HCT116 (cell line): ENCODE data around the gene GP1BB.

Experiments used
- POLR2A ChIP-seq: IDR thresholded peaks from 2 replicates; pipeline ENCODE4 v1.7.0; 2011; ENCODE audit warnings: borderline replicate concordance; ENCODE audit not compliant: insufficient read depth, insufficient read length; ENCODE audit errors: extremely low read depth
- TCF7L2 ChIP-seq: IDR thresholded peaks from 2 replicates; pipeline ENCODE4 v1.7.0; 2011; ENCODE audit warnings: borderline replicate concordance, inconsistent platforms; ENCODE audit not compliant: insufficient read depth, insufficient read length; ENCODE audit errors: extremely low read depth
- TF ChIP-seq, protein P1 (sequence below), 3 experiments: fragments of 200-600 bp in 1 of 3; sonication (generic) in 1 of 3; IDR thresholded peaks in 2 of 3; conservative IDR thresholded peaks in 1 of 3; 2 replicates each; pipeline ENCODE4 v1.5.1; 2012 to 2017; ENCODE audit warnings: low read depth in 2 of 3, low read length in 2 of 3, antibody characterized with exemption in 1 of 3, borderline replicate concordance in 1 of 3, control low read depth in 1 of 3, mild to moderate bottlenecking in 1 of 3, mixed read lengths in 1 of 3, mixed run types in 1 of 3, moderate library complexity in 1 of 3; ENCODE audit not compliant: insufficient read depth in 1 of 3

DNA sequence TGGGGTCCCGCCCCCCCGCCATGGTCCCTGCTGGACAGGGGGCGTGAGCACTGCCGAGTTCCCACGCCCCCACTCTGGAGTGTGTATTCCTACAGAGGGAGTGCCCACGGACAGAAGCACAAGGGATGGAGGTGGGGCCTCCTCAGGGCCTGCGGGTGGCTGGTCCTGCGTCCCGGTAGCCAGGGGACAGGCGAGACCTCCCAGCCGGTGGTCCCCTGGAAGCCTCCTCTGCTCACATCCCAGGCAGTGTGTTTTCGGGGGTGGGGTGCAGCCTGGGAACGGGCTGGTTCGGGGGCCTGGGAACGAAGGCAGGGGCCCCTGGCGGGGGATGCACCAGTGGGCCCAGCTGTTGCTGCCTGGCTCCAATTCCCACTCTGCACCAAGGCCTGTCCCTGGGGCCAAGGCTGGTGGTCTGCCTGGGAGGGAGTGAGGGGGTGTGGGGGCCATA, 16.1 kb downstream of the GP1BB start:
- TF ChIP-seq POLR2A (no peak), TCF7L2 (no peak)
- TF ChIP-seq, protein P1, sequence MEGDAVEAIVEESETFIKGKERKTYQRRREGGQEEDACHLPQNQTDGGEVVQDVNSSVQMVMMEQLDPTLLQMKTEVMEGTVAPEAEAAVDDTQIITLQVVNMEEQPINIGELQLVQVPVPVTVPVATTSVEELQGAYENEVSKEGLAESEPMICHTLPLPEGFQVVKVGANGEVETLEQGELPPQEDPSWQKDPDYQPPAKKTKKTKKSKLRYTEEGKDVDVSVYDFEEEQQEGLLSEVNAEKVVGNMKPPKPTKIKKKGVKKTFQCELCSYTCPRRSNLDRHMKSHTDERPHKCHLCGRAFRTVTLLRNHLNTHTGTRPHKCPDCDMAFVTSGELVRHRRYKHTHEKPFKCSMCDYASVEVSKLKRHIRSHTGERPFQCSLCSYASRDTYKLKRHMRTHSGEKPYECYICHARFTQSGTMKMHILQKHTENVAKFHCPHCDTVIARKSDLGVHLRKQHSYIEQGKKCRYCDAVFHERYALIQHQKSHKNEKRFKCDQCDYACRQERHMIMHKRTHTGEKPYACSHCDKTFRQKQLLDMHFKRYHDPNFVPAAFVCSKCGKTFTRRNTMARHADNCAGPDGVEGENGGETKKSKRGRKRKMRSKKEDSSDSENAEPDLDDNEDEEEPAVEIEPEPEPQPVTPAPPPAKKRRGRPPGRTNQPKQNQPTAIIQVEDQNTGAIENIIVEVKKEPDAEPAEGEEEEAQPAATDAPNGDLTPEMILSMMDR (IDR thresholded peaks at IDR 0.05 in 2 of 3, conservative IDR thresholded peaks at IDR 0.05 in 1 of 3; ENCODE audit: borderline replicate concordance in 1 of 3, insufficient read depth in 1 of 3, low read depth in 2 of 3, low read length in 2 of 3), result no peak
